Liver (tissue), 9 donors: Measurements from ENCODE around the gene PALLD. TPM values are rescaled to one million over a fixed set of nuclear protein-coding genes. Genes with fewer than 3 reads are reported as not detected.

Experiments used
- DNase-seq: peaks from one replicate; pipeline ENCODE4 v3.0.0-alpha.2; 2017; ENCODE audit warnings: low spot score
- H3K27ac ChIP-seq, 2 donors: one replicate each; pipeline ENCODE4 v1.7.0; 2013; ENCODE audit warnings: inconsistent platforms in 2 of 2, low read length in 2 of 2, control low read depth in 1 of 2, low read depth in 1 of 2, mild to moderate bottlenecking in 1 of 2
- H3K27me3 ChIP-seq, 4 donors: one replicate each; pipeline versions ENCODE4 v1.6.1 to v1.7.0; 2013; ENCODE audit warnings: low read length in 3 of 4, inconsistent platforms in 1 of 4, mild to moderate bottlenecking in 1 of 4, moderate library complexity in 1 of 4; ENCODE audit not compliant: control insufficient read depth in 4 of 4, insufficient read depth in 4 of 4
- H3K36me3 ChIP-seq, 4 donors: one replicate each; pipeline versions ENCODE4 v1.6.1 to v1.7.0; 2013; ENCODE audit warnings: low read length in 3 of 4, mild to moderate bottlenecking in 3 of 4, low read depth in 1 of 4, moderate library complexity in 1 of 4; ENCODE audit not compliant: control insufficient read depth in 4 of 4, insufficient read depth in 3 of 4
- H3K4me1 ChIP-seq, 4 donors: one replicate each; pipeline versions ENCODE4 v1.6.1 to v1.7.0; 2013; ENCODE audit warnings: low read length in 3 of 4, mild to moderate bottlenecking in 3 of 4, moderate library complexity in 1 of 4; ENCODE audit not compliant: control insufficient read depth in 4 of 4, insufficient read depth in 4 of 4
- H3K4me3 ChIP-seq, 3 donors: one replicate each; pipeline versions ENCODE4 v1.6.1 to v1.7.0; 2013; ENCODE audit warnings: low read length in 3 of 3, control low read depth in 1 of 3, low read depth in 1 of 3, mild to moderate bottlenecking in 1 of 3
- H3K9ac ChIP-seq, 2 donors: one replicate each; pipeline ENCODE4 v1.7.0; 2013; ENCODE audit warnings: low read length in 2 of 2, mild to moderate bottlenecking in 2 of 2, moderate library complexity in 2 of 2, control low read depth in 1 of 2, low read depth in 1 of 2
- H3K9me3 ChIP-seq, 4 donors: one replicate each; pipeline versions ENCODE4 v1.6.1 to v1.7.0; 2013; ENCODE audit warnings: low read length in 3 of 4; ENCODE audit not compliant: control insufficient read depth in 4 of 4
- ATF3 ChIP-seq: IDR thresholded peaks from 2 replicates; pipeline ENCODE4 v1.6.1; 2016; ENCODE audit warnings: antibody characterized with exemption
- CTCF ChIP-seq: fragments of 150-350 bp; IDR thresholded peaks from 2 replicates; pipeline ENCODE4 v1.5.1; 2017; ENCODE audit warnings: improper control_type of control experiment, low read depth, low read length; ENCODE audit not compliant: missing input control
- EGR1 ChIP-seq, 2 donors: IDR thresholded peaks; 2 replicates each; pipeline ENCODE4 v1.6.1; 2016 to 2018; ENCODE audit warnings: antibody characterized with exemption in 2 of 2, low read depth in 2 of 2
- FOXA1 ChIP-seq: IDR thresholded peaks from 2 replicates; pipeline ENCODE4 v1.6.1; 2016; ENCODE audit warnings: antibody characterized with exemption
- FOXA2 ChIP-seq: IDR thresholded peaks from 2 replicates; pipeline ENCODE4 v1.6.1; 2016; ENCODE audit warnings: antibody characterized with exemption
- GABPA ChIP-seq, 2 donors: IDR thresholded peaks in 1 of 2; conservative IDR thresholded peaks in 1 of 2; 2 replicates each; pipeline ENCODE4 v1.6.1; 2016; ENCODE audit warnings: antibody characterized with exemption in 2 of 2, mild to moderate bottlenecking in 1 of 2, moderate library complexity in 1 of 2
- HNF4A ChIP-seq, 2 donors: conservative IDR thresholded peaks; 2 replicates each; pipeline ENCODE4 v1.6.1; 2016; ENCODE audit warnings: antibody characterized with exemption in 2 of 2, mild to moderate bottlenecking in 2 of 2
- HNF4G ChIP-seq: IDR thresholded peaks from 2 replicates; pipeline ENCODE4 v1.6.1; 2016; ENCODE audit warnings: antibody characterized with exemption
- JUND ChIP-seq, 2 donors: IDR thresholded peaks; 2 replicates each; pipeline ENCODE4 v1.6.1; 2016; ENCODE audit warnings: antibody characterized with exemption in 2 of 2
- NR2F2 ChIP-seq: IDR thresholded peaks from 2 replicates; pipeline ENCODE4 v1.6.1; 2016; ENCODE audit warnings: antibody characterized with exemption
- RAD21 ChIP-seq, 2 donors: IDR thresholded peaks; 2 replicates each; pipeline ENCODE4 v1.6.1; 2016; ENCODE audit warnings: antibody characterized with exemption in 2 of 2, mild to moderate bottlenecking in 2 of 2
- REST ChIP-seq: IDR thresholded peaks from 2 replicates; pipeline ENCODE4 v1.6.1; 2016; ENCODE audit warnings: antibody characterized with exemption, mild to moderate bottlenecking
- RXRA ChIP-seq, 2 donors: IDR thresholded peaks; 2 replicates each; pipeline ENCODE4 v1.6.1; 2017 to 2018; ENCODE audit warnings: antibody characterized with exemption in 2 of 2, mild to moderate bottlenecking in 1 of 2
- SP1 ChIP-seq: IDR thresholded peaks from 2 replicates; pipeline ENCODE4 v1.6.1; 2018; ENCODE audit warnings: antibody characterized with exemption, mild to moderate bottlenecking
- TAF1 ChIP-seq: conservative IDR thresholded peaks from 2 replicates; pipeline ENCODE4 v1.6.1; 2016; ENCODE audit warnings: antibody characterized with exemption, mild to moderate bottlenecking
- YY1 ChIP-seq: IDR thresholded peaks from 2 replicates; pipeline ENCODE4 v1.6.1; 2016; ENCODE audit warnings: antibody characterized with exemption, mild to moderate bottlenecking
- ZBTB33 ChIP-seq: IDR thresholded peaks from 2 replicates; pipeline ENCODE4 v1.6.1; 2016; ENCODE audit warnings: antibody characterized with exemption
- WGBS: extraction: QIAGEN DNeasy Blood & Tissue Kit; methylation state at CpG from one replicate; pipeline ENCODE4 v1.1.7; 2013; 5-methylcytosine and 5-hydroxymethylcytosine counted together
- polyA plus RNA-seq, 2 donors: library from polyadenylated mRNA; stranded (reverse) in 1 of 2; unstranded in 1 of 2; fragments of 200-250 nt in 1 of 2; fragments of >200 nt in 1 of 2; fragmentation: Nextera tagmentation in 1 of 2; extraction: Ambion mirVana in 1 of 2; gene quantifications; one replicate each; pipeline versions ENCODE4 v1.2.1 to v1.2.3, GENCODE V29; 2013 to 2015
- total RNA-seq, 2 donors: library from RNA; depleted of rRNA; stranded (reverse); fragments of >200 nt; gene quantifications; one replicate each; pipeline ENCODE4 v1.2.3, GENCODE V29; 2014
- TF ChIP-seq, protein P1 (sequence below): IDR thresholded peaks from 2 replicates; pipeline ENCODE4 v1.6.1; 2016; ENCODE audit warnings: antibody characterized with exemption
- donor health status: healthy.
- donor health status: healthy.
- donor health status: healthy.
- donor health status: healthy.
- donor health status: healthy.

Gene PALLD
- total and polyA plus RNA-seq, 4 donors = 9.0 to 26.3 (median 14.7) TPM

GRCh38 chr4:168537086-168537485 lies 40.2 kb downstream of the PALLD start:
- no peak overlapping the region for H3K9ac ChIP-seq

DNA sequence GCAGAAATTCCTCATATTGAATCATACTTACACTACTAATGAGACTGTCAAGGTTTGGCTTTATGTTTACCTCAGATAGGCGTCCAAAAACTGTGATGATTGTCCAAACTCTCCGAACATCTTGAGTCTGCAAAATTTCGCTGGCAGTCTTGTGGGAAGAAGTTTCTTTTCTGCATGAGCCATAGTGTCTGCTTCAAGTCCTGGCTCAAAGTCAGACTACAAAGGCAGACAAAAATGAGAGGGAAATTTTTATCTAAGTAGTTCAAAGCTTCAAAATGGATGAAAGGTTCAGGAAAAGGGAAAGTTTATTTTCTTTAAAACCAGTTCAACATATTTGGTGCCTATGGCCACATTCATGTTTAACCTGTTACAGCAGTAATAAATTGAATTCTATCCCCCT lies 40.7 kb downstream of the PALLD start:
- DNase-seq = no peak
- Histone ChIP-seq H3K4me3 (no peak overlapping the region), H3K4me1 (no peaks in the 10 kb centered on the region), H3K27ac (no peak overlapping the region), H3K36me3 (no peaks in the 10 kb centered on the region), H3K27me3 (no peaks in the 10 kb centered on the region), H3K9me3 (no peaks in the 10 kb centered on the region), H3K9ac (no peak overlapping the region)
- WGBS = 85% methylated on average over 3 of the region's 3 CpGs
- TF ChIP-seq NR2F2 = no peak
- no peak for TF ChIP-seq HNF4G
- TF ChIP-seq FOXA2 = no peak
- TF ChIP-seq SP1 = no peak
- no peak for TF ChIP-seq TAF1
- TF ChIP-seq REST = no peak
- no peak for TF ChIP-seq CTCF
- no peak for TF ChIP-seq EGR1 (IDR thresholded peaks at IDR 0.05; ENCODE audit: low read depth in 2 of 2)
- TF ChIP-seq RXRA (IDR thresholded peaks at IDR 0.05) = no peak
- no peak for TF ChIP-seq HNF4A (conservative IDR thresholded peaks at IDR 0.05)
- TF ChIP-seq, protein P1, sequence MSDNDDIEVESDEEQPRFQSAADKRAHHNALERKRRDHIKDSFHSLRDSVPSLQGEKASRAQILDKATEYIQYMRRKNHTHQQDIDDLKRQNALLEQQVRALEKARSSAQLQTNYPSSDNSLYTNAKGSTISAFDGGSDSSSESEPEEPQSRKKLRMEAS = no peak
- no peak for TF ChIP-seq JUND (IDR thresholded peaks at IDR 0.05)
- TF ChIP-seq GABPA (IDR thresholded peaks at IDR 0.05 in 1 of 2, conservative IDR thresholded peaks at IDR 0.05 in 1 of 2) = no peak
- no peak for TF ChIP-seq YY1
- no peak for TF ChIP-seq ATF3
- no peak for TF ChIP-seq RAD21 (IDR thresholded peaks at IDR 0.05)
- no peak for TF ChIP-seq ZBTB33
- no peak for TF ChIP-seq FOXA1

More at GRCh38 chr4:168537086-168537485, 40.2 kb downstream of the PALLD start:
- Histone ChIP-seq H3K36me3 (no peaks in the 10 kb centered on the region), H3K4me3 (no peak overlapping the region), H3K9me3 (no peaks in the 10 kb centered on the region), H3K27me3 (no peaks in the 10 kb centered on the region), H3K4me1 (no peaks in the 10 kb centered on the region), H3K27ac (no peak overlapping the region)
- TF ChIP-seq ATF3 (no peak), YY1 (no peak), TAF1 (no peak), NR2F2 (no peak), FOXA2 (no peak), RXRA (IDR thresholded peaks at IDR 0.05) (no peak)
- TF ChIP-seq, protein P1 = no peak
- DNase-seq = no peak
- WGBS = 95% methylated on average over 4 of the region's 4 CpGs
